BJ (cell line): ENCODE measurements around the gene PPP1R14D. TPM values are rescaled to one million over a fixed set of nuclear protein-coding genes. Genes with fewer than 3 reads are reported as not detected.

ENCODE experiments used
- CTCF ChIA-PET: fragments of 350-600 bp; formaldehyde crosslinking; extraction: SDS; loops from one replicate; lab custom pipeline; 2021; ENCODE audit warnings: antibody characterized with exemption, inconsistent platforms; lab: Yijun Ruan, JAX
- POLR2A ChIA-PET: fragments of 300-600 bp; sonication (Branson Sonifier 250); formaldehyde crosslinking; extraction: SDS; loops from one replicate; lab custom pipeline; 2021; ENCODE audit warnings: antibody characterized with exemption; lab: Charles Lee
- DNase-seq: peaks from one replicate; pipeline ENCODE4 v3.0.0-alpha.2; 2011; ENCODE audit warnings: low read depth
- H3K27me3 ChIP-seq: 2 replicates; pipeline ENCODE4 v1.6.0; 2011; ENCODE audit warnings: low read length; ENCODE audit not compliant: control insufficient read depth, insufficient read depth
- H3K36me3 ChIP-seq: 2 replicates; pipeline ENCODE4 v1.5.1; 2011; ENCODE audit warnings: low read length; ENCODE audit not compliant: control insufficient read depth, insufficient read depth
- H3K4me3 ChIP-seq: 2 replicates; pipeline ENCODE4 v1.5.1; 2011; ENCODE audit warnings: low read depth, mild to moderate bottlenecking, control low read depth, low read length
- CTCF ChIP-seq: IDR thresholded peaks from 2 replicates; pipeline ENCODE4 v1.5.1; 2011; ENCODE audit warnings: low read depth, mild to moderate bottlenecking, control low read depth, inconsistent platforms, low read length, moderate library complexity; ENCODE audit not compliant: insufficient read depth
- polyA plus RNA-seq: library from polyadenylated mRNA; depleted of rRNA; stranded (reverse); fragments of >200 nt; gene quantifications from 2 replicates; pipeline ENCODE4 v1.2.3, GENCODE V29; 2011

Gene PPP1R14D
- polyA plus RNA-seq, 1 experiment, result not detected

GRCh38 chr15:40812721-40813425, 15.6 kb downstream of the PPP1R14D start:
- no peak for TF ChIP-seq CTCF
- no peak for DNase-seq
- ChIA-PET CTCF (no interaction called here), POLR2A (no interaction called here)
- Histone ChIP-seq H3K36me3 (peaks cover 15% of the 10 kb centered on the region), H3K4me3 (no peak overlapping the region), H3K27me3 (no peaks in the 10 kb centered on the region)

GRCh38 chr15:40808861-40809450, 19.6 kb downstream of the PPP1R14D start:
- DNase-seq, result no peak
- CTCF ChIA-PET, result no interaction called here
- Histone ChIP-seq H3K4me3 (no peak overlapping the region), H3K27me3 (no peaks in the 10 kb centered on the region), H3K36me3 (peaks cover 13% of the 10 kb centered on the region)
- no peak for TF ChIP-seq CTCF
- POLR2A ChIA-PET, result no interaction called here

- peaks cover 7% of the 10 kb centered on the region for H3K36me3 ChIP-seq
- H3K27me3 ChIP-seq, result no peaks in the 10 kb centered on the region
- TF ChIP-seq CTCF, result no peak
- no peak for DNase-seq
- peak overlapping the region; percentile 71 for H3K4me3 ChIP-seq
- CTCF ChIA-PET, result interaction anchor here (0.8 to 1.9 kb wide), 4 partner anchors 50 to 357 kb away, joined by 3 to 12 read pairs (median 4); partner anchors contain the start of gene VPS18
- POLR2A ChIA-PET, result interaction anchor here (0.6 kb wide), 1 partner anchor 15 kb away, joined by 3 read pairs; no protein-coding TSS in a partner anchor
These were observed 20.5 kb downstream of the PPP1R14D start for GRCh38 chr15:40807888-40808461.

- TF ChIP-seq CTCF, result no peak
- peaks cover 3% of the 10 kb centered on the region for H3K36me3 ChIP-seq
- peak; percentile 90 for DNase-seq
- H3K4me3 ChIP-seq, result peak within 1 kb of the TSS; percentile 71
- POLR2A ChIA-PET, result no interaction called here
- no peaks in the 10 kb centered on the region for H3K27me3 ChIP-seq
- CTCF ChIA-PET, result interaction anchor here (0.8 to 1.9 kb wide), 6 partner anchors 16 to 356 kb away, joined by 3 to 12 read pairs (median 4); partner anchors contain the start of gene VPS18
These were observed 21.2 kb downstream of the PPP1R14D start, which contains the start of the genes DNAJC17 and ZFYVE19 for GRCh38 chr15:40807028-40807887. Gene DNAJC17, minus strand, starts transcription at chr15:40807473. Its CDS starts 27 bp downstream, at chr15:40807446. Gene ZFYVE19, plus strand, starts transcription at chr15:40807089. Its CDS starts 501 bp downstream, at chr15:40807590.
